ENCODE results near the gene DPH5.

GRCh38 chr1:100960098-100960497 lies 65.5 kb downstream of the DPH5 start:
- TF ChIP-seq POLR2A (IDR thresholded peaks at IDR 0.05): no peak
- TF ChIP-seq, protein P1, sequence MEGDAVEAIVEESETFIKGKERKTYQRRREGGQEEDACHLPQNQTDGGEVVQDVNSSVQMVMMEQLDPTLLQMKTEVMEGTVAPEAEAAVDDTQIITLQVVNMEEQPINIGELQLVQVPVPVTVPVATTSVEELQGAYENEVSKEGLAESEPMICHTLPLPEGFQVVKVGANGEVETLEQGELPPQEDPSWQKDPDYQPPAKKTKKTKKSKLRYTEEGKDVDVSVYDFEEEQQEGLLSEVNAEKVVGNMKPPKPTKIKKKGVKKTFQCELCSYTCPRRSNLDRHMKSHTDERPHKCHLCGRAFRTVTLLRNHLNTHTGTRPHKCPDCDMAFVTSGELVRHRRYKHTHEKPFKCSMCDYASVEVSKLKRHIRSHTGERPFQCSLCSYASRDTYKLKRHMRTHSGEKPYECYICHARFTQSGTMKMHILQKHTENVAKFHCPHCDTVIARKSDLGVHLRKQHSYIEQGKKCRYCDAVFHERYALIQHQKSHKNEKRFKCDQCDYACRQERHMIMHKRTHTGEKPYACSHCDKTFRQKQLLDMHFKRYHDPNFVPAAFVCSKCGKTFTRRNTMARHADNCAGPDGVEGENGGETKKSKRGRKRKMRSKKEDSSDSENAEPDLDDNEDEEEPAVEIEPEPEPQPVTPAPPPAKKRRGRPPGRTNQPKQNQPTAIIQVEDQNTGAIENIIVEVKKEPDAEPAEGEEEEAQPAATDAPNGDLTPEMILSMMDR (IDR thresholded peaks at IDR 0.05): no peak
- TF ChIP-seq POLR2AphosphoS5 (IDR thresholded peaks at IDR 0.05; ENCODE audit: insufficient read depth in 1 of 2, low read depth in 1 of 2): no peak
